NCI-H1048 (cell line): ENCODE data around the gene FNDC3A.
"Not testable (repeated sequence)": the region's sequence is repeated elsewhere in the genome, so short reads cannot be mapped to it uniquely, and the experiment has no call there.

Experiments
- DNase-seq: peaks from one replicate; lab custom pipeline; 2025; lab: John Stamatoyannopoulos, UW

Gene FNDC3A

DNA sequence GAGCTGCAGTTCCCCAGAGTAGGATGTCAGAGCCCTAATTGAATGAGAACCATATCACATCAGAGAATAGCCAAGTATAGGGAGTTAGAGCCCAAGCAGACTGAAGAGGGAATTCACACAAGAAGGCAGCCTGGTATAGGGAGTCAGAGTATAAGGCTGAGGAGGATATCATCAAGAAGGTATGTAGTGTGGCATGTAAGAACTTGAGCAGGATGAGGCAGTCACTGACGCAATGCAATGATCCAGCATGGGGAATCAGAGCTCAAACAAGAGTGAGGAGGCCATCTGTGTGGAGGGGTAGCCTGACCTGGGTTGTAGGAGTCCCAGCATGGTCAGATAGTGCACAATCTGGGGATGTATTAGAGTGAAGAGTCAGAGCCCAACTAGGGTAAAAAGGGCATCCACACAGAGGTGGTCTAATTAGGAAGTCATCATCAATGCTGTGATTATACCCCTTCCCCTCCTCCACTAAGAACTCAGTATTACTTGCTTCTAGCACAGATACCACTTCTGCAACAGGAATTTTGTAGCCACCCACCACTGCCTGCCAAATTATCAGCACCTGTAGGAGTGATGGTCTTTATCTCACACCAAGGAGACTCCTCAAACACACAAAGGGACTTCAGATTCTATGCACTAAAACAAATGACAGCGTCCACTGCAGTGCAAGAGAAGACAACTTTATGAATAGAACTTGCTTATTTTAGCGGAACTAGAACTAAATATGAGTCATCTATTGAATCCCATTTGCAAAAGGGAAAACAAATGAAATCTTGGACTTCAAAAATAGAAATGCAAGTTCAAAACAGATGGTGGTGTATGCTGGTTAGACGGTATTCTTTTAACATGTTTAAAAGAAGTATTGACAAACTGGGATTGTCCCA lies 107.2 kb downstream of the FNDC3A start:
- no peak for DNase-seq

DNA sequence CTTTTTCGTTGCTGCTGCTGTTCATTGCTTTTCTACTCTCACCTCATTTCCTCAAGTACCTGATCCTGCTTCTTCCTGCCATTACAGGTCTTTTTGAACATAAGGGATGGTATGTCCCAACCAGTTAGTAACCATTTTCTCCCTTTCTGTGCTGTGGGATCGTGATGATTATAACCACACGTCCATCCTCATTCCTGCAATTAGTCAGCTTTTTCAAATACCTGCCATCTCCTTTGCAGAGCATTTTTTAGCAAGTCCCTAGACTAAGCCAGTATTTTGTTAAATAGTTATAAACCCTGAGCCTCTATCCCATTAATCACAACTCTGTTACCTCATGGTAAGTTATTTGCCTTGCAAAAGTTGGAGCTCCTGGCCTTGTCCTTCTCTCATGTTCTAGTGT lies 109.2 kb downstream of the FNDC3A start:
- DNase-seq, result no peak

DNA sequence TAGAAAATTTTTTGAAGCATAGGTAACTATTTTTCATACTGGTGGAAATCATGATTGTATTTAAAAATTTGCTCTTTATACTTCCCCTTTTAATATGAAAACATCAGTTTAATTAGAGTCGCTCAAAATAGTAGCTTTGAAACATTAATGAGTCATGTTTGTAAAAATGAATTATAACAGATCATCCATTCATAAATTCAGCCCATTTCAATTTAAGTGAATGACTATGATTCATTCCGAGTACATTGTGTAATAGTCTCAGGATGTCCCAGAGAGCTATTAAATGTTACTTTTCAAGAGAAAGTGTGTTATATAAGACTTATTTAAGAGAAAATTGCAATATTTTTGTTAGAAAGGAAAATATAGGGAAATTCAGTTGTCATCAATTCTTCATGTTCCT lies 111.0 kb downstream of the FNDC3A start:
- DNase-seq, result no peak

DNA sequence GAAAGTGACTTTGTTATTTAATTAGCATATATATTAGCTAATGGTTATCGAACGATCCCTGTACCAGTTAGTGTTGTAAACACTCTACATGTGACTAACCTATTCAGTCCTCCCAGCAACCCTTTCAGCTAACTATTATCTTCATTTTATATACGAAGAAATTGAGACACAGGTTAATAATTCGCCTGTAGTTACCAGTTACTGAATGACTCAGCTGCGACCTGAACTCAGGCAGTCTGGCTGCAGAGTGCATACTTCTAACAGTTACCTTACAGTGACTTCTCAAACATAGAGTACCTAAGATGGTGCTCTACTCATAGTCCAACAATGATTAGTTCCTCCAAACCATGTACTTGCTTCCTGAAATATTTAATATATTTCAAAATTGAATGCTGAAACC lies 117.7 kb downstream of the FNDC3A start:
- DNase-seq, result no peak

DNA sequence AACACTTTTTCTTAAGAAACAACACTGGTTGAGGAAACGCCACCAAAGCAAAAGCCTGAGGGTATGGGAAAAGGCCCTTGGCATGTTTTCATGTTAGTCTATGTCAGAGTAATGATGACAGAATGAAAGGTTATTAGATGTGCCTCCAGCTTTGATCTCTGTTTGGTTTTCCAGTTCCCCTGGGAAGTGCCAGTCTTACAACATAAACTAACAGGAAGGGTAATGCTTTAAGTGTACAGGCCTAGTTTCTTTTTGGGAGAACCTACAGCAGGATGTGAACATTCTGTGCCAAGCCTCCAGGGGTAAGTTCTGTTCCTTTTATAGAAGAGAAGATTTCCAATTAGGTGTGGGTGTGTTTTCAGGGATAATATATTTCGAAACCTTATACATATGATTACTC lies 121.7 kb downstream of the FNDC3A start:
- no peak for DNase-seq

DNA sequence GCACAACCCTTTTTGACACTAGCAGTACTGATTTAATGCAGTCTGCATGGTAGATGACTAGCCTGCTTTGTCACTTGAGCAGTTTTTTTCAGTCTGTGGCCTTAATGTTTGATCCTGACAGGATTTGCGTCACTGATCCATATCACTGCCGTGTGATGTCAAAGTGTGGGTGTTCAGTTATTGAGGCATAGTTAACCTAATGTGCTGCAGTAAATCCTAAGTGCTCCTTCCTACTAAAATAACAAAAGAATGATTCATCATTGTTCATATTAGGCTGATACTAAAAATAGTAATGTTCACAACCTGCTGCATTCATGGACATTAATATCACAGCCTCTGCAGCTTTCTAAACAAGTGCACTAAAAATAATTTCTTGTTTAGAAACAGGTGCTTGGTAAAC lies 122.5 kb downstream of the FNDC3A start:
- DNase-seq, result no peak

DNA sequence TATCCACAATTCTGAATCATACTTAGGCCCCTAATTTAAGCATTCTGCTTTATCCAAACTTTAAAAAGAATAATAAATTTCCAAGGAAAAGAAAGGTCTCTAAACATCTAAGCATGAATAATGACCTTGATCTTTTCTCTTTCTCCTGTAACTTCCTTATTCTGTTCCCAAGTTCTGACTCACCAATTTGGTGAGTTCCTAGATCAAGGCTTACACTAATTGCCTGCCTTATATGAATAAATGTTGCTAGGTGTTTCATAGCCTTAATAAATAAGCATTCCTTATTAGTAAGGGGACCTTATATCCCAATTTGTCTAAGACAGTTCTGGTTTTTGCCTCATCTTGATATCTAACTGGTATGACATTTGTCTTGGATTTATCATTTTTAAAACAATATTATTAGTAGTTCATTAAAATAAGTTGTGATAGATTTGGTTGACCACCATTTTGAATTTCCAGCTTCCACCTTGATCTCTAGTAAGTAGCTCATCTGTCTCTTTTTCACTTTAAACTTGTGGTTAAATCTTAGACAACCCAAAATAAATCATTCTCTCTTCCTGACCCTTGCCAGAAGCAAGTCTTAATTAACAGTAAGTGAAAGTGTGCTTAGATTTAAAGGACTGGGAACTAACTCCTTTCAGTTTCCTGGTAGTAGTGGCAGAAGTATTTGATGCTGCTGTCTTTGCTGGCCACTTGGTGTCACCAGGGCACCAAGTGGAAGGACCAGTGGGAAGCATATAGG lies 123.2 kb downstream of the FNDC3A start:
- no peak for DNase-seq

DNA sequence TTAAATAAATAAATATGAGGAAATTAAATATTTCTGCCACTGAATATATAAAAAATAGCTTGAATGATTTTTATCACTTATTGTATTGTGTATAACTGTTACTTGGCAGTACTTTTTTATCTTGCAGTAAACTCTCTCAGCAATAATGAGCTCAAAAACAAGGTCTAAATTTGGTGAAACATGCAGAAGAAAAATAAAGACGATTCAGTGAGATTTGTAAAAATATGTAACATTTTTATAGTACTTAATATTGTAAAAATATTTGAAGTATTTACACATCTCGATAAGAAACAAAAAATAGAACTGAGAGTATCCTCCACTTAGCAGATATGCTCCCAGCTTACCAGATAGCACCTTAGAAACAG lies 123.8 kb downstream of the FNDC3A start:
- DNase-seq, result no peak

DNA sequence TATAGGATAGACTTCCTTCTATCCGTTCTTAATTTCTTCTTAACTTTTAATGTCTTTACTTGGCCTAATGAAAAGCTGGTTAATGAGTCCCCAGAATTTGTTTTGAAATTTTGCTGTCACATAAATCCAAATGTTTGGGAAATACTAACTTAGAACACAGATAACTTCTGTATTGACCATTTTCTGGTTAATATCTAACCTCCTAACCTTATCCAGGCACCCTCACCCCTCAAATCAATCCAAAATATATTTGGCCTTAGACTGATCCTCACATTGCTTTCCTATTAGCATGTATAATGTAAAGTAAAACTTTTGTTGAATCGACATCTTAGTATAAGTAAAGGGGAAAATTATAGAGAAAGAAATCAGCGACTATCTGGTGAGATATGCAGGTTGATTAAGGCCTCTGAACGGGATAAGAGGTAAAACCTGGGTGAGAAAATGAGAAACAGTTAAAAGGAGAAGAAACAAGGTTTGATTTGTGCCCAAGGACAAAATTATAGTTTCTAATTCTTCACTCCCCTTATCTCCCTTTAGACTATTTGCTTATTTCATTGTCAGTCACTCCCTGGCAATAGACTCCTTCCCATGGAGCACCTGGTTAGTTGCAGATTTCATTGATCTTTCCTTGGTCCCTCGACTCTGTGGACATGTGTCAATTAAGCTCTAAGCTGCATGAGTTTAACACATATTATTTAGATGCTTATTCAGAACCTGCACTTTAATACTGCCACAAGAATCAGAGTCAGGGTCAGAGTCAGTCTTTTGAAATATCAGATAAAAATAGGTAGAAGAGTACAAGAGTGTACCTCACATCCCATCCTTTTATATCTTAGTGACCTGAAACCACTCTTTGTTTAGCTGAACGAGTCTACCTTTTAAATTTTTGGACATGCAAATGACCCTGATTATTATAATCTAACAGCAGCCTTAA lies 125.2 kb downstream of the FNDC3A start:
- DNase-seq, result no peak

DNA sequence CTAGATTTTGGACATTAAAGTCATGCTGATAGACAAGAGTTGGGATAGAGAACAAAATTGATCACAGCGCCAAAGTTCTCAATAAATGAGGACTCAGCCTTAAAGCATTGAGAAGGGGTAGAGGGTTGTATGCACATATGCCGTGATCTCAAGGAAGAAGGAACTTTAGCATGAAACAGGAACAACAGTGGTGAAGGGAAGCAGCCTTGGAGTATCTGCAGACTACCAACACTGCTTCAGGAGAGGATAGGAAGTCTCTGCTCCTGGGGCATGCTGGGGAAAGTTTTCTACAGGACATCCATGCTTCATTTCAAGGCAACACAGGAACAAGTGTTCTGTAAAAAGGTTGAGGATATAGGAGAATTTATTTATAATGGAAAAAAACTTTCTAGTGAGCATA lies 132.5 kb downstream of the FNDC3A start:
- no peak for DNase-seq

DNA sequence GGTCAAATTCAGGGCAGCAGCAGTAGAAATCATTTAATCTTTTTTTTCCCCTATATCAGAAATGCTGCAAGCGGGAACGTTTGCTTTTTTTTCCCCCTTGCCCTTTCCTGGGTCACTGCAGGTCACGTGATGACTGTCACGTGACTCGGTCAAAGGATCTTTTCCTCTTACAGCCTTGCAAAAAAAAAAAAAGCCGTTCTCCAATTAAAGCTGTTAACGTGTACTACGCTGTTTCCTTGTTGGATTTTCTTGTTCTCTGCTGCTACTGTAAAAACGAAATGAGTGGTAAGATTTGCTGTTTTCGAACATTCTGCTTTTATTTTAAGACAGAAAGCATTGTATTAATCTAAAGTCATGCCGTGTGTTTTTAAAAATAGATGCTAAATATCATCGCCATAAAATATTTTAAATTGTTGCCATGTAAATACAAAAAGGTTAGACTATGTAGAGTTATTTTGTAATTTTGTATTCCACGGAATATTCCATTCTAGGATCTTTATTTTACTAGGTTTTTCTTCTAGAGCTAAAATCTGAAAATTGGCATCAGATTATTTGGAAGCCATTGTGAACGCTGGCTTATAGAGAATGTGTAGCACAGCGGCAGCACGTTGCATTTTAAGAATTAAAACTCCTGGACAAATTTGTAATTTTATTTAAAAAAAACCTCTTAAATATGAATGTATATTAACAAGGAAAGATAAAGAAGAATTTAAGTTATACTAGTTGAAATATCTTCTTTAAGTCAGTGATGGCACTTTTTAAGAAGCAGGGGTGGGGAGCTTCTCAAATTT lies 134.6 kb downstream of the FNDC3A start:
- DNase-seq, result peak; percentile 49

DNA sequence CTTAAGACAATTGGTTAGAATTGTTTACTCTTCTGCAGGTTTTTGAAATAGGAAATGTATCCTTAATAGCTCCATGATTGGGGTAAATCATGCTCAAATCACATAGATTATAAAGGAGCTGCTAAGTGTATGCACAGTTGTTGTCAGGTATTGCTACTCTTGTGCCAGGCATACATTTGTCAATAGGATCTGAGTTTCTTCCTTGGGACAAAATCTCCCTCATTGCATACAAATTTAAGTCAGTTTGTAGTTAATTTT lies 135.1 kb downstream of the FNDC3A start:
- no peak for DNase-seq

DNA sequence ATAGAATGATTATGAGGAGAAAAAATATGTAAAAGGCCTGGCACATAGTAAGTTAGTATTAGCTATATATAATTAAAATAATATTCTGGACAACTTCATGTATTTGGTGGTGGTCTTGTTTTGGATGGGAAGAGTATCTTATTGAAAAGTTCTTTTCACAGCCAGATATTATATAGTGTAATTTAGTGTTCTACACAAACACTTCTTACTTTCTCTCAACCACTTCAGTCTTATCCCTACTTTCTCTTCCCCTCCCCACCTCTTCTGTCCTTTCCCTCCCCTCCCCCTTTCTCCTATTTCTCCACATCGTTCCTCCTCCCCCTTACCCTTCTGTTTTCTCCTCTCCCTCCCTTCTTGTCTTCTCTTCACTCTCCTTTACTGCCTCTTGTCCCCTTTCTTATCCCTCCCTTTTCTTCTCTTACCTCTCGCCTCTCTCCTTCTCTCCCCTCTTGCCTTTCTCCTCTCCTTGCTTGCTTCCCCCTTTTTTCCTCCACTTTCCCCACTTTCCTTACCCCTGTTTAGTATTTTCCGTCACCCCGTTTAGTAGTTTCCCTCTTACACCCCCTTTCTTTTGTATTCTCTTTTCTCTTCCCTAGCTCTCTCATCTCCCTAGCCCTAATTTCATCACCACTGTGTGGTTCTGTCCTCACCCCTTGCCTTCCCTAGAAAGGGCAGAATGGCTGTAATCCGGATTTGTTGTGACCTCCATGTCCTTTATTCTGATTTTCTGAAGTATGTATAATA lies 137.2 kb downstream of the FNDC3A start:
- no peak for DNase-seq

DNA sequence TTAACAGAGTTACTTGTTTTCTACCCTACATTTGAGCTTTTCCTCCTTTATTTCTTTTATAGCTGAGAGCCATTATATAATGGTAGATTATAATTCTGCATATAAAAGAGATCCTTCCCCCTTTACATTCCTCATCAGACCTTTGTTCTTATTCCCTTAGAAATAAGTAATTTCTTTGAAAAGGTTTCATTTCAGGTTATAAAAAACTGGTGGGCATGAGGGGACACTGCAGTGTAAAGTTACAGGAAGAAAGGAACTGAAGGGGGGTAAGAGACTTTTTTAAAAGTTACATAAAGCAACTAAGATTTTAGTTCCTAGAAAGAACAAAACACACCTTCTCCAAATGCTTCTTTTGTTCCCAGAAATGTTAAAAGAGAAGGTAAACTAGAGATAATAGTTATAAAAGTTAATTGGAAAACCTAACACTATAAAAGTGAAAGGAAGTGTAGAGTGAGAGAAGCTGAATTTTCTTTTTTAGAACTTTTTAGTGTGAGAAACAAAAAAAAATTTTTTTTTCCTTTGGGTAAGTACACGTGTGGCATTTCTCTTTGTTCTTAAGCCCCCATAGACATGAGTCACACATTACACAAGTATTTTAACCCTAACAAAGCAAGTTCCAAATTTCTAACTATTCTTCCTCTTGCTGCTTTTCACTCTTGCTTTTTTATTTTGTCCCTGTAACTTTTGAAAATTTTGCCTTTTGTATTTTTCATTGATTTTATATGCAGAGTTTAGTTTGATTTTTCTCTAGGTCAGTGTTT lies 138.0 kb downstream of the FNDC3A start:
- DNase-seq, result no peak

DNA sequence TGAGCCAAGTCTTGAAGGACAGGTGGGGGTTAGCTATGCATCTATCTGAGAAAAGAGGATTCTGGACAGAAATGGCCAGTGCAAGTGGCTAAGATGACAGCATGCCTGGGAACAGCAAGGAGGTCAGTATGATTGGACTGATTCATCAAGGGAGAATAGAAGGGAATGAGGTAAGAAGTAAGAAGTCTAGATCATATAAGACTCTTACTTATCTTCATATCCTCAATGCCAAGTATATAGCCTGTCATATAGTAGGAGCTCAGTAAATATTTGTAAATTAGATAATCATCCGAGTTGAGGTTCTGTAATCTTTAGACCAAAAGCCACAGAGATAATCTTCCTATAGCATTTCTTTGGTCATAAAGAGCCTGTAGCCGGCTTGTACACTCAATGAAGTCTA lies 141.2 kb downstream of the FNDC3A start:
- no peak for DNase-seq

DNA sequence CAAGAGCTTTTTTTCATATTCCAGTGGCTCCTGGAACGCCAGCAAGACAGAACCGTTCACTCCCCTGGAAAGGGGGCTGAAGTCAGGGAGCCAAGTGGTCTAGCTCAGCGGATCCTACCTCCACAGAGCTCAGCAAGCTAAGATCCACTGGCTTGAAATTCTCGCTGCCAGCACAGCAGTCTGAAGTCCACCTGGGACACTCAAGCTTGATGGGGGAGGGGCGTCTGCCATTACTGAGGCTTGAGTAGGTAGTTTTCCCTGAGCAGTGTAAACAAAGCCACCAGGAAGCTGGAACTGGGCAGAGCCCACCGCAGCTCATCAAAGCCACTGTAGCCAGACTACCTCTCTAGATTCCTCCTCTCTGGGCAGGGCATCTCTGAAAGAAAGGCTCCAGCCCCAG lies 142.7 kb downstream of the FNDC3A start:
- DNase-seq, result not testable (repeated sequence)

DNA sequence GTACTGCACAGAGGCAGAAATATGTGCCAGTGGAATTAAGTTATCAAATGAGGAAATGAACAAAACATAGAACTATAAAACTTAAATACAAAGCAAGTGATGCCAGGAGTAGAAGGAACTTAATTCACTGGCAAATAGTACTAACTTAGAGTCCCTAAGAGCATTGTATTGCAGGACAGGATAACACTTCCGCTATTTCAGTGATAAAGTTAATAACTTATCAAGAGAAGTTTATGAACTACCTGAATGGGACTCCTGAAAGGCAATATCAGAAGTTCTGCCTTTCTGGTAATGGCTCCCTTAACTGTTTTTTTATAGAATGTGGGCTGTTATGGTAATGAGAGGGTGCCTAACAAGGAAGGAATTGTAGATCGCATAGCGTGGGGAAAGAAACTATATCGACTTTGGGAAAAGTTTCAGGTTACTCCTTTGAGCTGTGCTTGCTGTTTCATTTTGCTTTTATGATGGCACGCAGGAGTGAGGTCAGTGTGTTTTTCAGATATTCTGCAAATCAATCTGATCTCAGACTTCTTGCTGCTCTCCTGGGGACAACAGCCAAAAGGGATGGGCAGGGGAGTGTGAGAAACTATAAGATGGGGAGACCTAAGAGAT lies 149.1 kb downstream of the FNDC3A start:
- DNase-seq, result no peak

DNA sequence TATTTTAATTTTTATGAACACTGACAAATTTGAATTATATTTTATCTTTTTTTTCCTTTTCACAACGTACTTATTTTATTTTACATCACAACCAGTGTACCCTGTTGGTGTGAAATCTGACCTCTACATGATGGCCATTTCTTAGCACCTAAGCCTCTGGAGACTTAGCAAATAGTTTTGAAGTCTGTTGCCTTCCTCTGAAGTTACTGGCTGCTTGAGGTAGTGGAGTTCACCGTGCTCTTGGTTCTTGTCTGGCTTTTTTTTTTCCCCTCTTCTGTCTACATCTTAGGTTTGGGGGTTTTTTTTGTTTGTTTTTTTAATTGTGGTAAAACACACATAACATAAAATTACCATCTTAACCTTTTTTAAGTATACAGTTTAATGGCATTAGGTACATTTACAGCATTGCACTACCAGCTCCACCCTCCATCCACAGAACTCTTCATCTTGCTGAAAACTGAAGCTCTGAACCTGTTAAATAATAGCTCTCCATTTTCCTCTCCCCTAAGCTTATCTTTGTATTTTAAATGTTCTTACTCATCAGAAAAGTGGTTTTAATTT lies 150.3 kb downstream of the FNDC3A start:
- DNase-seq, result no peak

DNA sequence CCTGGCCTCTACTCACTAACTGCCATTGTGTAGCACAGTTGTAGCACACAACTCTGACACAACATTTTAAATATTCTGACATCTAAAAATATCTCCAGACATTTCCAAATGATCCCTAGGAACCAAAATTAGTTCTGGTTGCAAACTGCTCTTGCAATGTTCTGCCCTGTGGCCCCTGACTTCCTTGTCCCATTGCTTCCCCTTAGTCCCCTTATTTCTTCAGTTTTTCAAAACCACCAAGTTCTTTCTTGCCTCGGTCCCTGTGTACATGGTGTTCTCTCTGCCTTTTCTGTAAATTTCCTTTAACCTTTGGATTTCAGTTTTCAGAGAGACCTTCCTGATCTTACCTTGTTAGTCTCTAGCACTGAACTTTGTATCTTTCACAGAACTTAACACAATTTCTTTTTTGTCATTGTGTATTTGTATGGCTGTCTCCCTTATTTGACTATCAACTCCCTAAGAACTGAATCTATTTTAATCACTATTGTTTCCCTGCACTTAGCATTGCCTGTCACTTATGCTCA lies 156.8 kb downstream of the FNDC3A start:
- no peak for DNase-seq
